Kidney glomerular epithelial cell (primary cell): Measurements from ENCODE around the gene DNAJC17.
A peak's percentile ranks its signal among the peaks of the same experiment; 100 is the strongest.

Source experiments
- DNase-seq: peaks from one replicate; lab custom pipeline; 2025; lab: John Stamatoyannopoulos, UW

Gene DNAJC17, protein sequence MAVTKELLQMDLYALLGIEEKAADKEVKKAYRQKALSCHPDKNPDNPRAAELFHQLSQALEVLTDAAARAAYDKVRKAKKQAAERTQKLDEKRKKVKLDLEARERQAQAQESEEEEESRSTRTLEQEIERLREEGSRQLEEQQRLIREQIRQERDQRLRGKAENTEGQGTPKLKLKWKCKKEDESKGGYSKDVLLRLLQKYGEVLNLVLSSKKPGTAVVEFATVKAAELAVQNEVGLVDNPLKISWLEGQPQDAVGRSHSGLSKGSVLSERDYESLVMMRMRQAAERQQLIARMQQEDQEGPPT

GRCh38 chr15:40807028-40807887 lies at the start of gene DNAJC17, which contains the start of gene ZFYVE19:
DNAJC17 (minus strand) TSS chr15:40807473; CDS start chr15:40807446, 27 bp downstream.
ZFYVE19 (plus strand) TSS chr15:40807089; CDS start chr15:40807590, 501 bp downstream.
- peak; percentile 97 for DNase-seq

- DNase-seq = no peak
These were observed 49.5 kb upstream of the DNAJC17 start for GRCh38 chr15:40856746-40857145.

GRCh38 chr15:40855706-40856234 lies 48.5 kb upstream of the DNAJC17 start:
- no peak for DNase-seq

- DNase-seq = no peak
These were observed 46.9 kb upstream of the DNAJC17 start for GRCh38 chr15:40854161-40854560.

- DNase-seq = no peak
These were observed 46.1 kb upstream of the DNAJC17 start for GRCh38 chr15:40853241-40853890.

- DNase-seq = no peak
These were observed 45.3 kb upstream of the DNAJC17 start for GRCh38 chr15:40852529-40852928.

DNA sequence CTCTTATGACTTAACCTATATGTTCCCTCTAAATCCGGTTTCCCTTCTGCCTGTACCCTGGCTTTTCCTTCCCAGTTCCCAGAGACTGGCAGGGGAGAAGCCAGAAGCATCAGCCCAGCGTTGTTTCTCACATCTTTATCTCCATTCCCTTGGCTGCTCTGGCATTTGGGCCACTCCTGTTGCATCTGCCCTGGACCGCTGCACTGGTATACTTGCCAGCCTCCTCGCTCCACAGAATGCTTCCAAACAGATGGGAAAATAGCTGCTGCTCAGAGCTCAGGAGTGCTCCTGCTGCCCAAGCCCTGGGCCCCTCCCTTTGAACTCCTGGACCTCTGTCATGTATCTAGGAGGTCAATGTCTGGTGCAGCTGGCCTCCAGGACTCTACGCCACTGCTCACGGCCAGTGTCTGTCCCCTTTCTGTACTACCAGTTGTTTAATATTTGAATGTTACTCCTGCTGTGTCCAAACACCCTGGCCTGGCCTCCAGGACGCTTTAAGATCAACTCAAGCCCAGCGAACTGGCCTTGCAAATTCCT lies 43.4 kb upstream of the DNAJC17 start:
- no peak for DNase-seq

- DNase-seq = peak; percentile 52
These were observed 40.1 kb upstream of the DNAJC17 start for GRCh38 chr15:40847223-40847961.

- no peak for DNase-seq
These were observed 39.6 kb upstream of the DNAJC17 start for GRCh38 chr15:40846841-40847222.

- peak; percentile 72 for DNase-seq
These were observed 38.4 kb upstream of the DNAJC17 start for GRCh38 chr15:40845511-40846284.

GRCh38 chr15:40845036-40845435 lies 37.8 kb upstream of the DNAJC17 start:
- DNase-seq = no peak

GRCh38 chr15:40844696-40845030 lies 37.4 kb upstream of the DNAJC17 start:
- no peak for DNase-seq

DNA sequence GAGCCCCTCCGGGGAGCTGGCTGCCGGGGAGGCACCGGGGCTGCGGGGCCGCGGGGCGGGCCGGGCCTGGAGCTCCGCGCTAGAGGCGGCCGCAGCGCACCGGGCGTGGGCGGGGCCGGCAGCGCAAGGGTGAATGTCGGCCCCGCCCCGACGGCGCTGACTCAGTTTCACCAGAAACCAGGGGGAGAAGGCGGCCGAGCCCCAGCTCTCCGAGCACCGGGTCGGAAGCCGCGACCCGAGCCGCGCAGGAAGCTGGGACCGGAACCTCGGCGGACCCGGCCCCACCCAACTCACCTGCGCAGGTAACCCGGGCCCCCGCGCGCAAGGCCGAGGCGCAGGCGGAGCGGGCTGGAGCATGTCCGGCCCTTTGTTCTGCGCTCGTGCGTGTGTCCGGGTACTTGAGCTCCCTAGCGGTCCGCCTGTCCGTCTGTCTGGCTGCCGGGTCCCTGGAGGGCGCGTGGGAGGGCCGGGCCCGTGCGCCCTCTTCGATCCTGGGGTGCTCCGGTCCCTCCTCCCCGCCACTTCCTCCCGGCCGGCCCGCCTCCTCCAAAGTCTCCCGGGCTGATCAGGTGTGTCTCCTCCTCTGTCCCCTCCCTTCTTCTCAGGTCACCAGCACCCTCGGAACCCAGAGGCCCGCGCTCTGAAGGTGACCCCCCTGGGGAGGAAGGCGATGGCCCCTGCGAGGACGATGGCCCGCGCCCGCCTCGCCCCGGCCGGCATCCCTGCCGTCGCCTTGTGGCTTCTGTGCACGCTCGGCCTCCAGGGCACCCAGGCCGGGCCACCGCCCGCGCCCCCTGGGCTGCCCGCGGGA lies 36.8 kb upstream of the DNAJC17 start, which contains the start of gene SPINT1:
SPINT1 (plus strand) TSS at position 164 of the 811 bp plus-strand sequence; CDS start at position 671, 507 bp downstream.
- DNase-seq = no peak

DNA sequence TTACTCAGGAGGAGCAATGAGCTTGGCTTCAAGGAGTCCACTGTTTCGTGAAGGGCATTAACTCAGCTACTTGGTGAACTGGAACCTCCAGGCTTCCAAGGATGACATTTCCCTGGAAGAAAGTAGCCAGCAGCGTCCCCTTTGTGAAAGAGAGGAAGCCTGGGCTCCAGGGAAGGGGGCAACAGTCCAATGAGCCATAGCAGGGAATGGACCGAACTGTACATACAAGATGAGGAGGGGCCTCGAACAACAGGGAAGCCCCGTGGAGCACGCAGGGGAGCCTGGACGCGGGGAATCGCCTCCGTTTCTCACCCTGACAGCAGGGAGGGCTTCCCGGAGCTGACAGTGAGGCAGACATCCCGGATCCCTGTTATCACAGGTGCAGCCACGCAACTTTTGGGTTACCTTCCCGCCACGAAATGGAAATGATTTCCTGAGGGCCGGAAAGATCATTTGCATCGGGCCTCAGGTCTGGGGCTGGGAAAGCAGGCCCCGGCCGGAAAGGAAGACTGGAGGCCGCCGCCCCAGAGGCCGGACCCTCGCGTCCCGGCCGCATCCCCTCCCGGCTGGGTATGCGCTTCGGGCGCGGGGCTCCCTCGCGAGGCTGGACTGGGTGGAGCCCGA lies 36.1 kb upstream of the DNAJC17 start:
- DNase-seq = no peak

DNA sequence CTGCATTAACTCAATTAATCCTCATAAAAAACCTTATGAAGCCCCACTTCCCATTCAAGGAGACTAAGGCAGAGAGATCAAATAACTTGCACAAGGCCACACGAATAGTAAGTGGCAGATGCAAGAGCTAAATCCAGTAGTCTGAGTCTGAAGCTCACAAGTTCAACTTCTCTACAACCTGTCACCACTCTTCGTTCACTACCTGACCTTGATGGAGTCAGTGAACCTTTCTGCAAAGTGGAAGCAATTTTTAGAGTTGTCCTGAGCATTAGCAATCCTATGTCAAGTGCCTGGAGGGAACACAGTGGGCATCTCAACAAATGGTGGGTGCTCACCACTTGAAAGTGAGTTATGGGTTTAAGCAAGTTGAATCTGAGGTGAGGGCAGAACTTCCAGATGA lies 34.5 kb upstream of the DNAJC17 start:
- no peak for DNase-seq

GRCh38 chr15:40838756-40839155 lies 31.5 kb upstream of the DNAJC17 start:
- DNase-seq = no peak

DNA sequence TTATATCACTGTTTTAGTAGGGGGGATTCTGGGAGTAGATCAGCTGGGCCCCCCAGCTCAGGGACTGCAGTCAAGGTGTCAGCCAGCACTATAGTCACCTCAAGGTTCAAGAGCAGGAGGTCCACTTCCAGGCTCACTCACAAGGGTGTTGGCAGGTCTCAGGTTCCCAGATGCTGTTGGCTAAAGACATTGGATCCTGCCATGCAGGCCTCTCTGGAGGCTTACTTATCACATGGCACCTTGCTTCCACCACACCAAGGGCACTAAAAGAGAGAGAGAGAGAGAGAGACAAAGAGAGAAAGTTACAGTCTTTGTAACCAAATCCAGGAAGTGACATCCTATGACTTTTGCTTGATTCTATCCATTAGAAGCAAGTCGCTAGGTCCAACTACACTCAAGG lies 28.7 kb upstream of the DNAJC17 start:
- DNase-seq = no peak

DNA sequence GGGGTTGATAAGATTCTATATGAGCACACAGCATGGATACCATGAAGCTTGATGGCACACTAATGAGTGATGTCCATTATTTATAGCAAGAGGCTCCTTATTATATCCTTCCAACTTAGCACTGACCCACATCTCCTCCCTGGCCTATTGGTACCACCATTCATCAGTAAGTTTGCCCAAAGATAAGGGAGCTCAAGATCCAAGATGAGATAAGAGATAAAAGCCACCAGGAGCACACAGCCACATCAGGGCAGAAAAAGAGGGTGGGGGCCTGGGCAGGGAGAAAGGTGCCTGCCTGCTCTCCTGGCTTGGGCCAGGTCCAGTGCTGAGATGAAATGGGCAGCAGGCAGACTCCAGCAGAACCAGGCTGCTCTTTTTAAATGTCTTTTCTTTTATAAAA lies 25.6 kb upstream of the DNAJC17 start:
- no peak for DNase-seq

DNA sequence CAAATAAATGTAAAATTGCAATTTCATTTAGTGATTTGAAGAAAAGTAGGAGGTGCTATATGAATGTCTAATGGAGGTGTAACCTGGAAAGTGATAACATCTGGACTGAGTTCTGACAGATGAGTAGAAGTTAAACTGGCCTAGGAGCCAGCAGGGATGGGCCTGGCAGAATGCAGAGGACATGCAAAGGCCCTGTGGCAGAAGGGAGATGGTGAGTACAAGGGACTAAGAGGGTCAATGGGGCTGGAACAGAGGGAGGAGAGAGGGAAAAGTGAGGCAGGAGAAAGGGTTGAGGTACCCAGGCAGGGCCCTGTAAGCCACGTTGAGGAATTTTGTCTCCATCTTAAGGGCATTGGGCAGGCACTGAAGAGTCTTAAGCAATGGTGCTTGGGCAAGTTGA lies 24.6 kb upstream of the DNAJC17 start:
- DNase-seq = no peak
